Activated gamma-delta T cell treated with anti-CD3 and anti-CD28 coated beads, Interleukin-2, amount 50 U/mL, for 16 hours (primary cell): ENCODE data around the gene LARP4B.

Source experiments
- DNase-seq: peaks from one replicate; pipeline ENCODE4 v3.0.0-alpha.2; 2020; ENCODE audit warnings: low read depth

The LARP4B gene

GRCh38 chr10:767794-768193 lies 163.7 kb downstream of the LARP4B start:
- no peak for DNase-seq

- DNase-seq, result no peak
Measured at GRCh38 chr10:767211-767610, 164.3 kb downstream of the LARP4B start.

- no peak for DNase-seq
Measured at GRCh38 chr10:761376-761775, 170.1 kb downstream of the LARP4B start.

GRCh38 chr10:760622-761021 lies 170.9 kb downstream of the LARP4B start:
- DNase-seq, result no peak

- no peak for DNase-seq
Measured at GRCh38 chr10:759898-760477, 171.5 kb downstream of the LARP4B start.
